Hepatocyte (in vitro differentiated cells): ENCODE results near the gene ZNF407.

Experiments
- EZH2 ChIP-seq: fragments of 200-600 bp; sonication (generic); IDR thresholded peaks from 2 replicates; pipeline ENCODE4 v1.6.1; 2016; ENCODE audit warnings: antibody characterized with exemption, mild to moderate bottlenecking, borderline replicate concordance
- EZH2phosphoT487 ChIP-seq: fragments of 200-600 bp; sonication (generic); IDR thresholded peaks from one replicate; pipeline ENCODE4 v1.6.1; 2018; ENCODE audit warnings: antibody characterized with exemption, mild to moderate bottlenecking, low read depth, moderate library complexity; ENCODE audit not compliant: unreplicated experiment, severe bottlenecking
- TF ChIP-seq, protein P1 (sequence below): fragments of 200-600 bp; sonication (generic); IDR thresholded peaks from 2 replicates; pipeline ENCODE4 v1.5.1; 2016; ENCODE audit warnings: antibody characterized with exemption, mild to moderate bottlenecking; ENCODE audit not compliant: poor library complexity

DNA sequence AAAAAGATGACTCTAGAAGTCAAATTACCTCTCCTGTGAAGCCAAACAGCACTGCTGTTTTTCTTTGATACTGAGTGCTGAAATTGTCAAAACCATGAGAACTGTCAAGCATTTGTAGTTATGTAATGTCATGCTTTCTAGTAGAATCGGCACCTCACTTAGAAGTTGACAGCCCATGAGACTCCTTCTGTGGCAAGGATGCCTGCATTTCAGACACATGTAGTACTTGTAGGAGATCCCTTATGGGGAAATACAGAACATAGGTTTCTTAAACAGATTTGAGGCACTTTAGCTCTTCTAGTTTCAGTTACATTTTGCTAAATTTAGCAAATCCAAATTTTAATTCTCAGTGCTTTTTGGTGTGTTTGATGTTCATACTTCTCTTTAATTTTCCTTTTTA is 15.7 kb downstream of the ZNF407 start:
- TF ChIP-seq, protein P1, sequence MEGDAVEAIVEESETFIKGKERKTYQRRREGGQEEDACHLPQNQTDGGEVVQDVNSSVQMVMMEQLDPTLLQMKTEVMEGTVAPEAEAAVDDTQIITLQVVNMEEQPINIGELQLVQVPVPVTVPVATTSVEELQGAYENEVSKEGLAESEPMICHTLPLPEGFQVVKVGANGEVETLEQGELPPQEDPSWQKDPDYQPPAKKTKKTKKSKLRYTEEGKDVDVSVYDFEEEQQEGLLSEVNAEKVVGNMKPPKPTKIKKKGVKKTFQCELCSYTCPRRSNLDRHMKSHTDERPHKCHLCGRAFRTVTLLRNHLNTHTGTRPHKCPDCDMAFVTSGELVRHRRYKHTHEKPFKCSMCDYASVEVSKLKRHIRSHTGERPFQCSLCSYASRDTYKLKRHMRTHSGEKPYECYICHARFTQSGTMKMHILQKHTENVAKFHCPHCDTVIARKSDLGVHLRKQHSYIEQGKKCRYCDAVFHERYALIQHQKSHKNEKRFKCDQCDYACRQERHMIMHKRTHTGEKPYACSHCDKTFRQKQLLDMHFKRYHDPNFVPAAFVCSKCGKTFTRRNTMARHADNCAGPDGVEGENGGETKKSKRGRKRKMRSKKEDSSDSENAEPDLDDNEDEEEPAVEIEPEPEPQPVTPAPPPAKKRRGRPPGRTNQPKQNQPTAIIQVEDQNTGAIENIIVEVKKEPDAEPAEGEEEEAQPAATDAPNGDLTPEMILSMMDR, result no peak
- no peak for TF ChIP-seq EZH2phosphoT487
- TF ChIP-seq EZH2, result no peak
